ENCODE measurements around the gene ATXN1.

Gene ATXN1

GRCh38 chr6:16698162-16698533, 63.1 kb downstream of the ATXN1 start:
- DNase-seq (ENCODE audit: low read depth): no peak

DNA sequence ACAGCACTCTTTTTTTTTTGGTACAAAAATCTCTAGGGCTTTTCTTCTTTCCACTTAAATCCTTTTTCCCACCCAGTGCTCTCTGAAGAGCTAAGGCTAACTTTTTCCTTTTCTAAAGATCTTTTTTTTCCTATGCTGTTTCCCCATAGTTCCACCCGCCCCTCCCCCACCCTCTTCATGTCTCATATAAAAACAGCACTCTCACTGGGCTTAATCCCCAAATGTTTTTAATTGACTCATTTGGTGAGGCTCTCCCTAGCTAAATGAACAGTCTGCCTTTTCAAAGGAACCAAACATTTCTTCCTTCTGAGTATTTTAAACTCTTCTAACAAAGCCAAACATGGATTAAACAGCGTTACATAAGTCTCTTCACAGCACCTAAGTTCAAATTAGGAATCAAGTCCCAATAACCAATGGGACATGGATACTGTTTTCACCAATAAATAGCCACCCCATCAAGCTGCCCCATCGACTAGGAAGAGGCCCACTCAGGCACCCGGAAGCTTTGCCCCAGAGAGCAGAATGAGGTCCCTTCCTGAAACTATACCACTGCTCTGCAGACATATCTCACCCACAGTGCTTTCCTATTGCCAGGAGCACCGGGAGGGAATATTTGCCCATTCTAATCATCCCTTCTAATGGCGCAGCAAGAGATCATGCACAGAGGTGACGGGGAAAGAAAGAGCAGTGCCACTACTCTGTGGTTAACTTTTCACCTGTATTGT, 63.7 kb downstream of the ATXN1 start:
- no peak for DNase-seq (ENCODE audit: low read depth)

DNA sequence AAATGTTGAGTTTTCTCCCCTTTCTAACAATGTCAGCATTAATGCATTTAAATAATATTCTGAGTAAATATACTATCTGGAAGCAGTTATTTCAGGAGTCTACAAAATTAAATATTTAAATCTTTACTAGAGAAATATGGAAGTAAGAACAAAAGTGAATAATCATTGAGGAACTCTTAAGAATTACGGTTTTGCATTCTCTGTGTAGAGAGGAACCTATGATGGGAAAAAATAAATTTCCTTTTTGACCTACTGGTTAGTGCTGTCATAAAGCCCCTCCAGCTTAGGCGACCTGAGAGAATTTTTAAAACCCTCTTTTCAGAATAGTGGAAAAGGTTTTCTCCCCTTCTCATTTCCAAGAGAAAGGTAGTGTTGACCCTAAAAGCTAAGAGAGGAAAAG, 64.8 kb downstream of the ATXN1 start:
- DNase-seq (ENCODE audit: low read depth): no peak

GRCh38 chr6:16694781-16695578, 66.3 kb downstream of the ATXN1 start:
- no peak for DNase-seq (ENCODE audit: low read depth)

- no peak for DNase-seq (ENCODE audit: low read depth)
These were observed 69.9 kb downstream of the ATXN1 start for GRCh38 chr6:16691324-16691723.

DNA sequence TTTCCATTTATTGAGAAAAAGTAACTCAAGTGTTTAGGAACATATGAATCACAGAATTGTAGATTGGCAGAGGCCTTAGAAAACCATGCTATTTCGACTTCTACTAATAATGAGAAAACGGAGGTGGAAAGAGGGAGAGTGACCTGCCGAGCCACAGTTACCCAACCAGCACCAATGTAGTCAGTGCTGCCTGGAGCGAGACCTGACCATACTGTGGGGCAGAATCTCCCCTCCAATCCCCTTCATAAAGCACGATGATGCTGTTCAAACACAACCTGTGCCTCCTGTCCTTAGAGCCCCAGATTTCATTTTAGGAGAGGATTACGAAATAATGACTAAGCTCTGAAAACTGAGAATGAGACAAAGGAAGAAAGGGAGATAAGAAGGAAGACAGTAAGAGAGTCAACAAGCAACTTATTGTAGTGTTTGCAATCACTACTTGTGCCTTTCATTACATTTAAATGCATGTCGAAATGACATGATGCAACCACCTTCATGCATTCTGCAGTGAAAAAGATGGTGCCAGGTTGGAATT, 70.6 kb downstream of the ATXN1 start:
- DNase-seq (ENCODE audit: low read depth): peak; percentile 81

DNA sequence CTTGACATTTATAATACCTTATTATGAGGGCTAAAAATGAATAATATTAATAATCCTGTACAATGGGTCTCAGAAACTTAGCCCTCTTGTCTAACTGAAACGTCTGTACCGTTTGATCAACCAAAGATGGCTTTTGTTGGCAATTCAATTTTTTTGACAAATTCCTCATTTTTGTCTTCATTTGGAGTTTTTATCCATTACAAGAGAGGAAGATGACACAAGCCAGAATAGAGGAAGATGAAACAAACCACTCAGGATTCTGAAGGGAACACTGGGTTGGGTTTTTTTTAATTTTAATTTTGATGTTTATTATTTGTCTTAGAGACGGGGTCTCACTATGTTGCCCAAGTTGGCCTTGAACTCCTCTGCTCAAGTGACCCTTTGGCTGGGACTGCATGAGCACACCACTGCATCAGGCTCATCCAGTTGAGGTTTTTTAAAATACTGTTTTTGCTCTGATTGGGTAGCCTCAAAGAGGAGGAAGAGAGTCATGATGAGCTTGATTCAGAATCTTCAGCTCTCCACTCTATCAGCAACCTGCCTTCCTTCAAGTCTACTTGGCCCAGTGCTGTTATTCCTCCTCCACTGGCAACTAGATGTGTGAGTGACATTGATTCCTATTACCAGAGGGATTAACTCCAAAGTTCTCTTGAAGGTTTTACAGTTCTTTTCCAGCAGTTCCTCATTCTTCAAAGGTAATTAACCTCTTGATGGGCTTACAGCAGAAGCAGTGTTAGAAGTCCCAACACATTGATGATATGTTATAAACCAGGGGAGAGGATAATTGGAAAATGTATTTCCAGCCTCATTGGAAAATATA, 71.3 kb downstream of the ATXN1 start:
- no peak for DNase-seq (ENCODE audit: low read depth)

- DNase-seq (ENCODE audit: low read depth): peak; percentile 90
These were observed 72.2 kb downstream of the ATXN1 start for GRCh38 chr6:16688984-16689636.

GRCh38 chr6:16688436-16688835, 72.8 kb downstream of the ATXN1 start:
- no peak for DNase-seq (ENCODE audit: low read depth)

GRCh38 chr6:16687045-16687444, 74.2 kb downstream of the ATXN1 start:
- no peak for DNase-seq (ENCODE audit: low read depth)

GRCh38 chr6:16684896-16685554, 76.2 kb downstream of the ATXN1 start:
- peak; percentile 82 for DNase-seq (ENCODE audit: low read depth)

- peak; percentile 77 for DNase-seq (ENCODE audit: low read depth)
These were observed 77.0 kb downstream of the ATXN1 start for GRCh38 chr6:16684195-16684689.

GRCh38 chr6:16683641-16684194, 77.5 kb downstream of the ATXN1 start:
- DNase-seq (ENCODE audit: low read depth): peak; percentile 84

DNA sequence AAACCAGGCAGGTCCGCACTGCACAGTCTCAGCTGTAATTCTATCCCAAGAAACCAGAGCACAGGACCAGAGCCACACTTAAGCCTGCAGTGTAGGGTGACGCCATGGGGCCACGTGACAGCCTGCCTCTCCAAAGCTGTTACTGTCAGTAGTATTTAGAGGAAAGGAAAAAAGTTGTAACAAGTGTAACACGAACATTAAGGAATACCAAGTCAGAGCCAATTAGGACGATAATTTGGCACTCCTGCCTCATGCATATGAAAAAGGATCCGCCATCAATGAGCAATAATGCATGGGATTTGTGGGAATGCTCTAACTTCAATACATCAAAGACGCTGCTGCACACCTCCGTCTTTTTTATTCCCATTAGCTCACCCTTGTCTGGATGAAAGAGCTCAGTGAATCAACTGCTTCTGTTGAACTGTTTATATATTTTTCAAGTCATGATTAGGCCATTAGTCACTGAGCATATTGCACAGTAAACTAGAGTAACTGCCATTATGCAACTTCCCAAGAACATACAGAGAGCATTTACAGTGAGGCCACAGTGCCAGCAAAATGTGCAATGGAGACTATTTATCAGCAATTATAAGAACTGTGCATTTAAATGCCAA, 79.9 kb downstream of the ATXN1 start:
- peak; percentile 97 for DNase-seq (ENCODE audit: low read depth)

GRCh38 chr6:16679050-16679449, 82.2 kb downstream of the ATXN1 start:
- no peak for DNase-seq (ENCODE audit: low read depth)

- DNase-seq (ENCODE audit: low read depth): no peak
These were observed 83.8 kb downstream of the ATXN1 start for GRCh38 chr6:16677458-16677857.

DNA sequence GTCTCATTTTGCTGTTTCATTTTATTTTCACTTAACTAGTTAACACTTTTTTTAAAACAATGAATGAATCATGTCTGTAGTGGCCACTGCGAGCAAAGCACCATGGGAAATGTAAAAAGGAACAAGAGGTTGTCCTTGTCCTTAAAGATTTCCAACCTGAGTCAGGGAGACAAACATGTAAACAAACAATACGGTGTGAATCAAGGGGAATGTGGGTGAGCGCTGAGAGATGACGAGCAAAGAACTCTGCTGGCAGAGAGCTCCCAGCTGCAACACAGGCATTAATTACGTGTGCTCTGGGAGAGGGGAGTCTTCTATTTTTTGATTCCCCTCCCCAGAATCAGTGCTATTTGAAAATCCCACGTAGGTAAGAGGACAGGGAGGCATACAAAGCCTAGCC, 84.3 kb downstream of the ATXN1 start:
- DNase-seq (ENCODE audit: low read depth): peak; percentile 84

- DNase-seq (ENCODE audit: low read depth): no peak
These were observed 84.9 kb downstream of the ATXN1 start for GRCh38 chr6:16676376-16676775.

DNA sequence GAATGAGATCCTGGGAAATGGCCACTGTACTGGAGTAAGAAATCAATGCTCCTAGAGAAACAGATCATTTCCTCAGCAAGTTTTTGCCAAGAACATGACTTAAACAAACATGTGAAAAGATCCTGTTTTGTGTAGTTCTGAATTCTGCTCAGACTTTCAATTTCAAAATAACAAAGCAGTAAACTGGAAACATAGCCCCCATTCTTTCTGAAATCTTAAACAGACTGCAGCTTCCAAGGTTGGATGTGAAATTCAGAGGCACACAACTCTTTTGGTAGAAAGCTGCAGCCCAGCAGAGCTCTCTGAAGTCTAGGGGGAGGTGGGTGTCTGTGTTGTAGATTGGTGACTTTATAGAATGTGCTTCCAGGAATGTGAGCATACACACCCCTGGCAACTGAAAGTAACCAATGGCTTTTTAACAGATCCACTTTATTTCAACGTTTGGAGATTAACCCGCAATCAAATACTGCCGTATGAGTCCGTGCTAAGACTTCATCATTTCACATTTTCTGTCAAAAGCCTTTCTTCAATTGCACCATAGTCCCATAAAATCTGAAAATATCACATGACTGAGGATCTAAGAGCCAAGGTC, 86.4 kb downstream of the ATXN1 start:
- peak; percentile 58 for DNase-seq (ENCODE audit: low read depth)

Data from iris pigment epithelial cell (primary cell).